ENCODE results near the gene ATR. TPM values are rescaled to one million over a fixed set of nuclear protein-coding genes. Genes with fewer than 3 reads are reported as not detected.

Gene ATR
- total RNA-seq, 1 experiment from 2014 or later, result 15.8 TPM

GRCh38 chr3:142484912-142485435, 93.6 kb downstream of the ATR start:
- Mint-ChIP-seq H3K4me1 (no peaks in the 10 kb centered on the region), H3K27ac (no peak overlapping the region), H3K4me3 (no peak overlapping the region), H3K36me3 (ENCODE audit: insufficient read depth in 1 of 3, low read depth in 3 of 3) (peaks cover 46 to 64% (median 54%) of the 10 kb centered on the region in 3 experiments), H3K27me3 (ENCODE audit: low read depth) (peaks cover 1% of the 10 kb centered on the region; the same call in 1 of the 2 replicates), H3K9me3 (peaks cover 23% of the 10 kb centered on the region in 2 experiments)
- Histone ChIP-seq H2AFZ (ENCODE audit: low read length) (no peak overlapping the region), H4K91ac (ENCODE audit: insufficient read length, low read depth, low read length) (no peak overlapping the region), H2AK5ac (ENCODE audit: insufficient read length, low read length) (no peak overlapping the region), H2BK20ac (ENCODE audit: low read depth, low read length, poor library complexity, severe bottlenecking) (no peak overlapping the region), H3K9ac (ENCODE audit: extremely low read depth, insufficient read length, low read length) (no peak overlapping the region), H3K23me2 (ENCODE audit: insufficient read length, low read depth, low read length, poor library complexity, severe bottlenecking) (no peaks in the 10 kb centered on the region), H3T11ph (ENCODE audit: low read length) (no peak overlapping the region), H3K27ac (ENCODE audit: insufficient read length, low read depth, low read length) (no peak overlapping the region), H3K4ac (ENCODE audit: low read depth, low read length) (no peak overlapping the region), H3K27me3 (ENCODE audit: insufficient read depth, low read length) (no peaks in the 10 kb centered on the region), H2BK120ac (ENCODE audit: low read depth, low read length, poor library complexity, severe bottlenecking) (no peak overlapping the region), H3K4me1 (ENCODE audit: insufficient read depth, low read length) (no peaks in the 10 kb centered on the region), H4K5ac (ENCODE audit: insufficient read length, low read depth, low read length) (no peak overlapping the region), H2BK5ac (ENCODE audit: insufficient read length, low read length) (no peak overlapping the region), H3K56ac (ENCODE audit: insufficient read length, low read depth, low read length) (no peak overlapping the region), H3K23ac (ENCODE audit: insufficient read length, low read depth, low read length) (no peak overlapping the region), H2BK15ac (ENCODE audit: low read depth, low read length) (no peak overlapping the region), H3K4me2 (ENCODE audit: insufficient read depth, insufficient read length, low read length) (no peak overlapping the region), H4K8ac (replicated peaks; ENCODE audit: insufficient read length, low read depth, low read length) (no peak overlapping the region), H4K20me1 (ENCODE audit: control insufficient read depth, insufficient read depth, insufficient read length) (no peaks in the 10 kb centered on the region), H3K14ac (ENCODE audit: insufficient read depth, low read length) (no peak overlapping the region), H3K9me3 (ENCODE audit: control insufficient read depth, low read depth, low read length) (peaks cover 19% of the 10 kb centered on the region), H3K18ac (ENCODE audit: insufficient read length, low read depth, low read length) (no peak overlapping the region), H3K79me2 (ENCODE audit: insufficient read depth, low read length) (no peaks in the 10 kb centered on the region), H3K79me1 (ENCODE audit: insufficient read depth, low read depth, low read length, poor library complexity, severe bottlenecking) (no peaks in the 10 kb centered on the region), H2BK12ac (ENCODE audit: insufficient read length, low read depth, low read length) (no peak overlapping the region)
- DNase-seq, result no peak
- WGBS (ENCODE audit: extremely low coverage, insufficient read length, low lambda C conversion rate), result no CpG with 5 or more reads among the region's 4 CpGs
- TF ChIP-seq CTCF (conservative IDR thresholded peaks at IDR 0.05), result no peak

All from H9 (cell line).